HepG2 (cell line): ENCODE results near the gene PDIA2. TPM values are rescaled to one million over a fixed set of nuclear protein-coding genes. Genes with fewer than 3 reads are reported as not detected.

Source experiments
- ATAC-seq: fragments of 200-7000 bp; cut with Tn5 transposase; 3 replicates; pipeline ENCODE4 v1.9.1; 2020; ENCODE audit warnings: mild to moderate bottlenecking, moderate library complexity
- Bru-seq: library from RNA; stranded (reverse); fragments of 400-500 nt; gene quantifications from one replicate; lab custom pipeline; 2021; lab: Mats Ljungman, UMichigan
- BruChase-seq, 2 experiments: library from RNA; stranded (reverse); fragments of 400-500 nt; gene quantifications; one replicate each; lab custom pipeline; 2021; lab: Mats Ljungman, UMichigan
- BruUV-seq: library from RNA; stranded (reverse); fragments of 400-500 nt; replicated peaks from 2 replicates; lab custom pipeline; 2021; lab: Mats Ljungman, UMichigan
- CTCF ChIA-PET: fragments of 300-600 bp; formaldehyde crosslinking; extraction: SDS; loops from one replicate; lab custom pipeline; 2021; ENCODE audit warnings: low total read pairs, inconsistent platforms, low intra/inter-chr PET ratio; lab: Yijun Ruan, JAX
- POLR2A ChIA-PET: fragments of 350-600 bp; sonication (Branson Sonifier 250); formaldehyde crosslinking; loops from one replicate; lab custom pipeline; 2020; ENCODE audit warnings: antibody characterized with exemption, inconsistent platforms; lab: Yijun Ruan, JAX
- DNase-seq: peaks from one replicate; pipeline ENCODE4 v3.0.0-alpha.2; 2015; ENCODE audit warnings: low spot score
- FAIRE-seq: peaks from 3 replicates; lab custom pipeline; 2011; peaks lifted over from hg19 to GRCh38; lab: Jason Lieb, UNC
- H2AFZ ChIP-seq: one replicate; pipeline ENCODE4 v1.6.1; 2011; ENCODE audit warnings: low read length, inconsistent platforms
- H3K27ac ChIP-seq: fragments of 300-600 bp; 3 replicates; pipeline ENCODE4 v1.8.0; 2011; ENCODE audit warnings: mixed run types, mild to moderate bottlenecking, mixed read lengths, low read length, inconsistent platforms; ENCODE audit not compliant: insufficient read depth; ENCODE audit errors: extremely low read length
- H3K27me3 ChIP-seq, 2 experiments: fragments of 200-600 bp in 1 of 2; 2 replicates in 1 of 2; 3 replicates in 1 of 2; pipeline versions ENCODE4 v1.6.0 to v1.8.0; 2011; ENCODE audit warnings: low read length in 2 of 2, mild to moderate bottlenecking in 2 of 2, moderate library complexity in 2 of 2, inconsistent platforms in 1 of 2; ENCODE audit not compliant: insufficient read depth in 2 of 2, control insufficient read depth in 1 of 2
- H3K36me3 ChIP-seq, 2 experiments: fragments of 200-600 bp in 1 of 2; replicated peaks in 1 of 2; 2 replicates in 1 of 2; 3 replicates in 1 of 2; pipeline versions ENCODE4 v1.5.1 to v1.8.0; 2011; ENCODE audit warnings: low read length in 2 of 2, inconsistent platforms in 1 of 2; ENCODE audit not compliant: insufficient read depth in 2 of 2, control insufficient read depth in 1 of 2
- H3K4me1 ChIP-seq: 2 replicates; pipeline ENCODE4 v1.5.1; 2012; ENCODE audit warnings: low read length, inconsistent platforms; ENCODE audit not compliant: insufficient read depth
- H3K4me2 ChIP-seq: 2 replicates; pipeline ENCODE4 v1.6.0; 2011; ENCODE audit warnings: low read depth, low read length, inconsistent platforms
- H3K4me3 ChIP-seq, 3 experiments: fragments of 200-600 bp in 1 of 3; sonication (generic), shearing (Covaris generic) in 1 of 3; replicated peaks in 1 of 3; 2 replicates each; pipeline ENCODE4 v1.5.1; 2011 to 2016; ENCODE audit warnings: low read length in 3 of 3, inconsistent platforms in 2 of 3, low read depth in 2 of 3, mild to moderate bottlenecking in 2 of 3, control low read depth in 1 of 3, mixed read lengths in 1 of 3; ENCODE audit not compliant: insufficient read depth in 1 of 3
- H3K79me2 ChIP-seq: one replicate; pipeline ENCODE4 v1.6.1; 2011; ENCODE audit warnings: low read length, inconsistent platforms; ENCODE audit not compliant: insufficient read depth
- H3K9ac ChIP-seq: 2 replicates; pipeline ENCODE4 v1.6.0; 2011; ENCODE audit warnings: mild to moderate bottlenecking, low read depth, low read length, inconsistent platforms; ENCODE audit not compliant: insufficient read depth
- H3K9me3 ChIP-seq: 2 replicates; pipeline ENCODE4 v1.5.1; 2012; ENCODE audit warnings: mild to moderate bottlenecking, low read length
- H4K20me1 ChIP-seq: 2 replicates; pipeline ENCODE4 v1.6.0; 2011; ENCODE audit warnings: inconsistent platforms, mild to moderate bottlenecking, low read length, moderate library complexity; ENCODE audit not compliant: insufficient read depth
- HNF4G ChIP-seq, 2 experiments: sonication (generic) in 1 of 2; formaldehyde crosslinking in 1 of 2; IDR thresholded peaks; 2 replicates each; pipeline versions ENCODE4 v1.4.0 to v1.6.1; 2011 to 2020; ENCODE audit warnings: borderline replicate concordance in 2 of 2, low read depth in 2 of 2, mild to moderate bottlenecking in 2 of 2, low read length in 1 of 2, missing genetic modification reagents in 1 of 2, moderate library complexity in 1 of 2
- HOXD1 ChIP-seq: sonication (generic); formaldehyde crosslinking; IDR thresholded peaks from 2 replicates; pipeline ENCODE4 v1.5.0; 2020; ENCODE audit warnings: missing genetic modification reagents
- POLR2AphosphoS2 ChIP-seq: IDR thresholded peaks from 2 replicates; pipeline ENCODE4 v1.6.1; 2011; ENCODE audit warnings: low read depth, low read length, improper control_type of control experiment
- SMAD1 ChIP-seq: sonication (generic); formaldehyde crosslinking; IDR thresholded peaks from 2 replicates; pipeline ENCODE4 v1.4.0; 2020; ENCODE audit warnings: missing genetic modification reagents, low read depth, mild to moderate bottlenecking, borderline replicate concordance
- TBL1XR1 ChIP-seq: fragments of 150-350 bp; IDR thresholded peaks from 2 replicates; pipeline ENCODE4 v1.6.1; 2014; ENCODE audit warnings: borderline replicate concordance, low read length; ENCODE audit not compliant: partially characterized antibody
- ZFP1 ChIP-seq: IDR thresholded peaks from 2 replicates; pipeline ENCODE4 v1.6.1; 2016
- ZNF17 ChIP-seq: sonication (generic); formaldehyde crosslinking; IDR thresholded peaks from 2 replicates; pipeline ENCODE4 v1.5.0; 2020; ENCODE audit warnings: mild to moderate bottlenecking, missing genetic modification reagents
- WGBS: methylation state at CpG from one replicate; pipeline ENCODE4 v1.1.6; 2017; ENCODE audit warnings: low lambda C conversion rate; 5-methylcytosine and 5-hydroxymethylcytosine counted together
- in situ Hi-C: cut with HindIII; loops from 2 replicates; pipeline ENCODE4 v1.10.0; 2017; ENCODE audit warnings: low pct_unique_long_range_greater_than_20kb; ENCODE audit not compliant: extremely low pct_ligation_motif_present
- intact Hi-C: fragments of 100-400 bp; cut with micrococcal nuclease; formaldehyde crosslinking; loops from one replicate; pipeline ENCODE4 v1.10.0; 2022; ENCODE audit not compliant: unreplicated experiment
- long read RNA-seq, 2 experiments: library from RNA in 1 of 2; library from polyadenylated mRNA in 1 of 2; stranded (forward) in 1 of 2; unstranded in 1 of 2; transcript quantifications; one replicate each; pipeline ENCODE4 v2.0.0, GENCODE V29; 2019 to 2022
- polyA minus RNA-seq, 3 experiments: library from RNA; depleted of rRNA, polyadenylated mRNA; stranded (reverse); fragments of >200 nt; gene quantifications; 2 replicates each; pipeline ENCODE4 v1.2.3, GENCODE V29; 2011; ENCODE audit warnings: low replicate concordance in 1 of 3
- polyA plus RNA-seq, 8 experiments: library from polyadenylated mRNA; depleted of rRNA in 3 of 8; stranded (reverse) in 7 of 8; unstranded in 1 of 8; fragments of >200 nt; fragmentation: Illumina TruSeq in 4 of 8; extraction: Trizol in 4 of 8; gene quantifications; 2 replicates each; pipeline versions ENCODE4 v1.2.1 to v1.2.3, GENCODE V29; 2011 to 2016; ENCODE audit warnings: low read depth in 4 of 8, missing spikeins in 1 of 8, mixed read lengths in 1 of 8; ENCODE audit not compliant: insufficient read depth in 1 of 8
- total RNA-seq, 5 experiments: library from RNA; depleted of rRNA; stranded (reverse); fragments of >200 nt; fragmentation: Illumina TruSeq; extraction: Trizol; gene quantifications; 2 replicates each; pipeline ENCODE4 v1.2.3, GENCODE V29; 2016; ENCODE audit warnings: low read depth in 1 of 5
- TF ChIP-seq, protein P1 (sequence below): sonication (generic); formaldehyde crosslinking; IDR thresholded peaks from 2 replicates; pipeline ENCODE4 v1.5.1; 2020; ENCODE audit warnings: mild to moderate bottlenecking, missing genetic modification reagents, borderline replicate concordance

The PDIA2 gene, protein sequence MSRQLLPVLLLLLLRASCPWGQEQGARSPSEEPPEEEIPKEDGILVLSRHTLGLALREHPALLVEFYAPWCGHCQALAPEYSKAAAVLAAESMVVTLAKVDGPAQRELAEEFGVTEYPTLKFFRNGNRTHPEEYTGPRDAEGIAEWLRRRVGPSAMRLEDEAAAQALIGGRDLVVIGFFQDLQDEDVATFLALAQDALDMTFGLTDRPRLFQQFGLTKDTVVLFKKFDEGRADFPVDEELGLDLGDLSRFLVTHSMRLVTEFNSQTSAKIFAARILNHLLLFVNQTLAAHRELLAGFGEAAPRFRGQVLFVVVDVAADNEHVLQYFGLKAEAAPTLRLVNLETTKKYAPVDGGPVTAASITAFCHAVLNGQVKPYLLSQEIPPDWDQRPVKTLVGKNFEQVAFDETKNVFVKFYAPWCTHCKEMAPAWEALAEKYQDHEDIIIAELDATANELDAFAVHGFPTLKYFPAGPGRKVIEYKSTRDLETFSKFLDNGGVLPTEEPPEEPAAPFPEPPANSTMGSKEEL
- total RNA-seq (2016; rRNA removed; fragmentation: Illumina TruSeq; extraction: Trizol) (0.35 and 0.60 TPM in 2 replicates), polyA plus RNA-seq (2011; rRNA removed) (1.9 and 2.9 TPM in 2 replicates), polyA minus RNA-seq (2011; rRNA and poly(A)+ RNA removed; ENCODE audit: low replicate concordance) (1.3 TPM in 1 of 2 replicates, not detected in the other), Bru-seq, nascent RNA (percentile 25 among the genes with signal in this experiment), BruChase-seq, experiment 1, labeled RNA remaining after a 6-hour chase (percentile 25 among the genes with signal in this experiment), BruChase-seq, experiment 2, labeled RNA remaining after a 2-hour chase (percentile 21 among the genes with signal in this experiment)
- total RNA-seq (2016; cell fraction: cytosol; rRNA removed; fragmentation: Illumina TruSeq; extraction: Trizol; ENCODE audit: low read depth): not detected in 2 replicates
- total RNA-seq (2016; cell fraction: insoluble cytoplasmic fraction; rRNA removed; fragmentation: Illumina TruSeq; extraction: Trizol): 0.50 TPM in 1 of 2 replicates, not detected in the other
- total RNA-seq (2016; cell fraction: membrane; rRNA removed; fragmentation: Illumina TruSeq; extraction: Trizol): not detected in 2 replicates
- 0.81 and 1.0 TPM in 2 replicates for total RNA-seq (2016; cell fraction: nucleus; rRNA removed; fragmentation: Illumina TruSeq; extraction: Trizol)
- polyA plus RNA-seq (2011; cell fraction: cytosol; rRNA removed): 1.2 and 1.4 TPM in 2 replicates
- 10.2 and 14.0 TPM in 2 replicates for polyA plus RNA-seq (2011; cell fraction: nucleus; rRNA removed)
- polyA plus RNA-seq (2012): 0.63 and 1.1 TPM in 2 replicates
- polyA plus RNA-seq (2016; cell fraction: cytosol; fragmentation: Illumina TruSeq; extraction: Trizol; ENCODE audit: low read depth): not detected in 2 replicates
- not detected in 2 replicates for polyA plus RNA-seq (2016; cell fraction: insoluble cytoplasmic fraction; fragmentation: Illumina TruSeq; extraction: Trizol; ENCODE audit: low read depth)
- polyA plus RNA-seq (2016; cell fraction: membrane; fragmentation: Illumina TruSeq; extraction: Trizol; ENCODE audit: low read depth): not detected in 2 replicates
- 1.8 and 2.1 TPM in 2 replicates for polyA plus RNA-seq (2016; cell fraction: nucleus; fragmentation: Illumina TruSeq; extraction: Trizol; ENCODE audit: insufficient read depth, low read depth)
- not detected in 2 replicates for polyA minus RNA-seq (2011; cell fraction: cytosol; rRNA and poly(A)+ RNA removed)
- polyA minus RNA-seq (2011; cell fraction: nucleus; rRNA and poly(A)+ RNA removed): 0.99 TPM in 1 of 2 replicates, not detected in the other
- long read RNA-seq, experiment 1, partial matches to known transcripts: 0 of 4 reads
- long read RNA-seq, experiment 1, other reads (novel, unspliced or antisense): 4 of 4 reads
- long read RNA-seq, experiment 2, partial matches to known transcripts: 2 of 4 reads
- long read RNA-seq, experiment 2, other reads (novel, unspliced or antisense): 2 of 4 reads

DNA sequence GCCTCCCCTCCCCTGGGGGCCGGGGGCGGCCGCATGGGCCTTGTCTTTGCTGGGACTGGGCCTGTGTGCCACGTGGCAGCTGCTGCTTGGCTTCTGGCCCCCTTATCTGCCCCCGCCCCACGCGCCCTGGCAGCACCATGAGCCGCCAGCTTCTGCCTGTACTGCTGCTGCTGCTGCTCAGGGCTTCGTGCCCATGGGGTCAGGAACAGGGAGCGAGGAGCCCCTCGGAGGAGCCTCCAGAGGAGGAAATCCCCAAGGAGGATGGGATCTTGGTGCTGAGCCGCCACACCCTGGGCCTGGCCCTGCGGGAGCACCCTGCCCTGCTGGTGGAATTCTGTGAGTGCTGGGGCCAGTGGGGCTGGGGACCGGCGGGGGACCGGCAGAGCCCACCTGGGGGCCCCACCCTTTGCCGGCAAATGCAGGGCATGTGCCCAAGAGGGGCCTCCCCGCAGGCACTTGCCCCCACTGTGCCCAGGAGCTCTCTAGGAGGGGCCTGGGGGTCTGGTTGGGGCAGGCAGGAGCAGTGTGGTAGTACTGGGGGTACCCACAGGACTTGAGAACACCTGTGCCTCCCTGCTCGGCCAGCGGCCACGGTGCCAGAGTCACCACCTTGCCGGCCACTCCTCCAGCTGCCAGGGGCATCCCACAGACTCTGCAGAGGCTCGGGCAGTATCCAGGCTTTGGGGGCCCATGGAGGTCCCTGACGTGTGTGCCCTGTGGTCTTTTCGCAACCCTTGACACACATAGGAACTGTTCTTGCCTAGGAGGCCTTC, at the start of gene PDIA2:
TSS of gene PDIA2 (plus strand) at position 132 of the 773 bp plus-strand sequence. CDS start at position 138, 6 bp downstream.
- peak; percentile 13 for ATAC-seq
- no peak for DNase-seq
- TF ChIP-seq TBL1XR1: no peak
- TF ChIP-seq HOXD1: no peak
- TF ChIP-seq, protein P1, sequence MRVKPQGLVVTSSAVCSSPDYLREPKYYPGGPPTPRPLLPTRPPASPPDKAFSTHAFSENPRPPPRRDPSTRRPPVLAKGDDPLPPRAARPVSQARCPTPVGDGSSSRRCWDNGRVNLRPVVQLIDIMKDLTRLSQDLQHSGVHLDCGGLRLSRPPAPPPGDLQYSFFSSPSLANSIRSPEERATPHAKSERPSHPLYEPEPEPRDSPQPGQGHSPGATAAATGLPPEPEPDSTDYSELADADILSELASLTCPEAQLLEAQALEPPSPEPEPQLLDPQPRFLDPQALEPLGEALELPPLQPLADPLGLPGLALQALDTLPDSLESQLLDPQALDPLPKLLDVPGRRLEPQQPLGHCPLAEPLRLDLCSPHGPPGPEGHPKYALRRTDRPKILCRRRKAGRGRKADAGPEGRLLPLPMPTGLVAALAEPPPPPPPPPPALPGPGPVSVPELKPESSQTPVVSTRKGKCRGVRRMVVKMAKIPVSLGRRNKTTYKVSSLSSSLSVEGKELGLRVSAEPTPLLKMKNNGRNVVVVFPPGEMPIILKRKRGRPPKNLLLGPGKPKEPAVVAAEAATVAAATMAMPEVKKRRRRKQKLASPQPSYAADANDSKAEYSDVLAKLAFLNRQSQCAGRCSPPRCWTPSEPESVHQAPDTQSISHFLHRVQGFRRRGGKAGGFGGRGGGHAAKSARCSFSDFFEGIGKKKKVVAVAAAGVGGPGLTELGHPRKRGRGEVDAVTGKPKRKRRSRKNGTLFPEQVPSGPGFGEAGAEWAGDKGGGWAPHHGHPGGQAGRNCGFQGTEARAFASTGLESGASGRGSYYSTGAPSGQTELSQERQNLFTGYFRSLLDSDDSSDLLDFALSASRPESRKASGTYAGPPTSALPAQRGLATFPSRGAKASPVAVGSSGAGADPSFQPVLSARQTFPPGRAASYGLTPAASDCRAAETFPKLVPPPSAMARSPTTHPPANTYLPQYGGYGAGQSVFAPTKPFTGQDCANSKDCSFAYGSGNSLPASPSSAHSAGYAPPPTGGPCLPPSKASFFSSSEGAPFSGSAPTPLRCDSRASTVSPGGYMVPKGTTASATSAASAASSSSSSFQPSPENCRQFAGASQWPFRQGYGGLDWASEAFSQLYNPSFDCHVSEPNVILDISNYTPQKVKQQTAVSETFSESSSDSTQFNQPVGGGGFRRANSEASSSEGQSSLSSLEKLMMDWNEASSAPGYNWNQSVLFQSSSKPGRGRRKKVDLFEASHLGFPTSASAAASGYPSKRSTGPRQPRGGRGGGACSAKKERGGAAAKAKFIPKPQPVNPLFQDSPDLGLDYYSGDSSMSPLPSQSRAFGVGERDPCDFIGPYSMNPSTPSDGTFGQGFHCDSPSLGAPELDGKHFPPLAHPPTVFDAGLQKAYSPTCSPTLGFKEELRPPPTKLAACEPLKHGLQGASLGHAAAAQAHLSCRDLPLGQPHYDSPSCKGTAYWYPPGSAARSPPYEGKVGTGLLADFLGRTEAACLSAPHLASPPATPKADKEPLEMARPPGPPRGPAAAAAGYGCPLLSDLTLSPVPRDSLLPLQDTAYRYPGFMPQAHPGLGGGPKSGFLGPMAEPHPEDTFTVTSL: no peak
- no peak for TF ChIP-seq POLR2AphosphoS2
- no peak for TF ChIP-seq ZNF17 (CRISPR knock-in tag)
- TF ChIP-seq ZFP1 (CRISPR knock-in tag): no peak
- no peak for TF ChIP-seq SMAD1 (CRISPR knock-in tag)
- TF ChIP-seq HNF4G (IDR thresholded peaks at IDR 0.05; ENCODE audit: borderline replicate concordance, low read depth, low read length): no peak
- no peak for TF ChIP-seq HNF4G (CRISPR knock-in tag; IDR thresholded peaks at IDR 0.05; ENCODE audit: borderline replicate concordance, low read depth)

More for the DNA sequence above, at the start of gene PDIA2:
- no peak within 1 kb of the TSS for H3K9ac ChIP-seq
- POLR2A ChIA-PET: no interaction called here
- no peaks in the 10 kb centered on the region for H3K79me2 ChIP-seq
- WGBS: 16% methylated on average over 5 of the region's 25 CpGs
- no peaks in the 10 kb centered on the region for H4K20me1 ChIP-seq
- FAIRE-seq: no peak
- CTCF ChIA-PET: no interaction called here
- intact Hi-C loops: no loop called here
- H3K27me3 ChIP-seq: peaks cover 7 to 41% of the 10 kb centered on the region in 2 experiments; a peak in 4 of 5 replicates
- H3K36me3 ChIP-seq: peaks cover 4 to 19% of the 10 kb centered on the region in 2 experiments; a peak in 3 of 5 replicates
- in situ Hi-C loops: no loop called here
- H3K4me2 ChIP-seq: no peak within 1 kb of the TSS
- H3K27ac ChIP-seq: no peak within 1 kb of the TSS
- H2AFZ ChIP-seq: no peak within 1 kb of the TSS
- BruUV-seq: no TSS peak
- no peaks in the 10 kb centered on the region for H3K9me3 ChIP-seq
- peaks cover 6% of the 10 kb centered on the region; the same call in 1 of the 2 replicates for H3K4me1 ChIP-seq
- H3K4me3 ChIP-seq: no peak within 1 kb of the TSS; a peak in 1 of 6 replicates
